ENCODE data around the gene ASB7. TPM values are rescaled to one million over a fixed set of nuclear protein-coding genes. Genes with fewer than 3 reads are reported as not detected.
"Not testable (repeated sequence)": the region's sequence is repeated elsewhere in the genome, so short reads cannot be mapped to it uniquely, and the experiment has no call there.

ASB7 gene
- total RNA-seq, 2 donors from 2014 or later: 16.2 to 17.8 TPM

- Histone ChIP-seq H3K9ac (ENCODE audit: low read depth in 2 of 2, low read length in 2 of 2) (no peak overlapping the region), H3K27ac (no peak overlapping the region), H3K36me3 (no peaks in the 10 kb centered on the region), H3K27me3 (no peaks in the 10 kb centered on the region), H3K9me3 (no peaks in the 10 kb centered on the region), H3K4me3 (no peak overlapping the region), H3K4me1 (no peaks in the 10 kb centered on the region)
- no peak for DNase-seq
- intact Hi-C loops (cut with DNase I): loop anchor here (10.0 kb wide), 1 partner anchor 637 kb away; no protein-coding TSS in a partner anchor
- no peak for TF ChIP-seq CTCF (IDR thresholded peaks at IDR 0.05)
Observed at GRCh38 chr15:100571592-100572167, 30.7 kb upstream of the ASB7 start.

- intact Hi-C loops (cut with DNase I): loop anchor here (10.0 kb wide), 1 partner anchor 638 kb away; no protein-coding TSS in a partner anchor
- Histone ChIP-seq H3K27ac (no peak overlapping the region), H3K27me3 (no peaks in the 10 kb centered on the region), H3K4me1 (no peaks in the 10 kb centered on the region), H3K36me3 (no peaks in the 10 kb centered on the region), H3K4me3 (no peak overlapping the region), H3K9ac (ENCODE audit: low read depth in 2 of 2, low read length in 2 of 2) (no peak overlapping the region), H3K9me3 (no peaks in the 10 kb centered on the region)
- peak; percentile 51 for TF ChIP-seq CTCF (IDR thresholded peaks at IDR 0.05)
- no peak for DNase-seq
Observed at GRCh38 chr15:100572362-100572983, 29.9 kb upstream of the ASB7 start.

- H3K4me1 ChIP-seq: no peaks in the 10 kb centered on the region
- H3K36me3 ChIP-seq: no peaks in the 10 kb centered on the region
- H3K4me3 ChIP-seq: no peak overlapping the region
- H3K9me3 ChIP-seq: no peaks in the 10 kb centered on the region
- intact Hi-C loops (cut with DNase I): loop anchor here (10.0 kb wide), 1 partner anchor 639 kb away; no protein-coding TSS in a partner anchor
- no peak for DNase-seq
- H3K9ac ChIP-seq (ENCODE audit: low read depth in 2 of 2, low read length in 2 of 2): no peak overlapping the region
- no peak overlapping the region for H3K27ac ChIP-seq
- TF ChIP-seq CTCF (IDR thresholded peaks at IDR 0.05): no peak
- no peaks in the 10 kb centered on the region for H3K27me3 ChIP-seq
Observed at GRCh38 chr15:100573526-100573925, 28.9 kb upstream of the ASB7 start.

- no peak for DNase-seq
- intact Hi-C loops (cut with DNase I): no loop called here
- H3K4me1 ChIP-seq: no peaks in the 10 kb centered on the region
- H3K36me3 ChIP-seq: no peaks in the 10 kb centered on the region
- no peaks in the 10 kb centered on the region for H3K27me3 ChIP-seq
- no peaks in the 10 kb centered on the region for H3K9me3 ChIP-seq
- no peak overlapping the region for H3K27ac ChIP-seq
- no peak overlapping the region for H3K9ac ChIP-seq (ENCODE audit: low read depth in 2 of 2, low read length in 2 of 2)
- no peak for TF ChIP-seq CTCF (IDR thresholded peaks at IDR 0.05)
- H3K4me3 ChIP-seq: no peak overlapping the region
Observed at GRCh38 chr15:100580414-100580813, 22.0 kb upstream of the ASB7 start.

DNA sequence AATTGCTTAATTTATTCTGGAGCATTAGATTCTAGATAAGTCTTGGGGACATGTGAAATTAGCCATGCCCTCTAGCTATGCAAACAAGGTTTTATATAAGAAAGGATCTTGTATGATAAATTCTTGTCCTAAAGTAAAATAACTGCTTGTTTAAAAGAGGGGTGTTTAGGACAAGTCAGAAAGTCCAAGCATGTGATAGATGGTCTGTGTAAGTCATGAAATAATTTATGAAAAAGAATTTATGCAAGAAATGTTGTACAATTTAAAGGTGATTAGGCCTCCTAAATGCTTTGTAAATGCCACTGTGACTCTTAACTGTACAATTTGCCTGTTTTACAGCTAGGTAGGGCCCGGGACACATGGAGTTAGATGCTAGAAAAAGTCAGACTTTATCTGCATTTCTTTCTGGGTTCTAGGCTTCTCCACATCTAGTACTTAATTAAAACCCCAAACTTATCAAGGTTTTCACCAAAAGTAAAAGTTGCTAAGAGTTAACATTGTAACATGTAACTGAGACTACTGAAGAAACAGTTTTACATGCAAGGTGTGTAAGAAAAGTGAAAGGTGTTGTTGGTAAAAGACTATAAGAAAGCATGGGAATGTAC is 13.6 kb upstream of the ASB7 start:
- Histone ChIP-seq H3K9ac (ENCODE audit: low read depth in 2 of 2, low read length in 2 of 2) (no peak overlapping the region), H3K4me3 (no peak overlapping the region), H3K9me3 (no peaks in the 10 kb centered on the region), H3K4me1 (no peaks in the 10 kb centered on the region), H3K36me3 (no peaks in the 10 kb centered on the region), H3K27me3 (no peaks in the 10 kb centered on the region), H3K27ac (no peak overlapping the region)
- no peak for TF ChIP-seq CTCF (IDR thresholded peaks at IDR 0.05)
- intact Hi-C loops (cut with DNase I): no loop called here
- no peak for DNase-seq

DNA sequence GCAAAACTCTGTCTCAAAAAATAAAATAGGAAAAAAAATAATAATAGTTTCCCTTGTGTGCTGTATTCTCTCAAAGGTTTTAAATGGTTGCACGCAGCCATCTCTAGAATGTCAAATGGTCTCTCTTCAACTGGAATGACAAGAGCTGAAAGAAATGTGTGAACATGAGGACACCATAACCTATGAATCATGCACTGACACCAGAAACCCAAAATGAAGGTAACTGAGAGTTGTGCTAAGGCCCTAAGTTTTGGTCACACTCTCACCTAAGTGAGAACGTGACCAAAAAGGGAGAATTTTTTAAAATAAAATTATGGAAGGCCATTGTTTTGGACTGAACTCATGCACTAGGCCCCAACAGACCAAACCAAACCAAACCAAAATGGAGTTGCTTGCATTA is 11.2 kb upstream of the ASB7 start:
- intact Hi-C loops (cut with DNase I); H3K4me3 ChIP-seq: not testable (repeated sequence)

More for the DNA sequence above, 11.2 kb upstream of the ASB7 start:
- DNase-seq; H3K4me1 ChIP-seq; H3K9me3 ChIP-seq; H3K27me3 ChIP-seq; H3K36me3 ChIP-seq; H3K9ac ChIP-seq (ENCODE audit: low read depth in 2 of 2, low read length in 2 of 2); H3K27ac ChIP-seq: not testable (repeated sequence)

Measured in colonic mucosa (tissue), 4 donors.